OCI-LY3 (cell line): ENCODE measurements around the gene EIF4G3.

Experiments
- H2AFZ ChIP-seq: fragments of 200-600, 300-600 bp; shearing (Covaris generic); 2 replicates; pipeline ENCODE4 v1.6.0; 2014; ENCODE audit warnings: antibody characterized with exemption, low read depth, low read length
- H3K27ac ChIP-seq: fragments of 200-600, 300-600 bp; sonication (generic); 2 replicates; pipeline ENCODE4 v1.5.1; 2014; ENCODE audit warnings: mild to moderate bottlenecking, low read length, moderate library complexity, mixed read lengths
- H3K27me3 ChIP-seq: fragments of 200-600, 300-600 bp; sonication (generic); 2 replicates; pipeline ENCODE4 v1.6.1; 2014; ENCODE audit warnings: low read depth, low read length, mixed read lengths
- H3K36me3 ChIP-seq: fragments of 200-600, 300-600 bp; sonication (generic); replicated peaks from 2 replicates; pipeline ENCODE3; 2014; ENCODE audit warnings: low read depth, low read length, mixed read lengths
- H3K4me1 ChIP-seq: fragments of 300-600, 200-600 bp; sonication (generic); 2 replicates; pipeline ENCODE4 v1.6.1; 2014; ENCODE audit warnings: low read length, mixed read lengths
- H3K4me2 ChIP-seq: fragments of 200-600, 300-600 bp; sonication (generic); 2 replicates; pipeline ENCODE4 v1.6.1; 2014; ENCODE audit warnings: low read length, mixed read lengths
- H3K4me3 ChIP-seq: fragments of 300-600, 200-600 bp; sonication (generic); 2 replicates; pipeline ENCODE4 v1.5.1; 2014; ENCODE audit warnings: antibody characterized with exemption, mild to moderate bottlenecking, low read length, moderate library complexity
- H3K79me2 ChIP-seq: fragments of 300-600, 200-600 bp; shearing (Covaris generic); 2 replicates; pipeline ENCODE4 v1.6.1; 2014; ENCODE audit warnings: mild to moderate bottlenecking, low read length, mixed read lengths
- H3K9ac ChIP-seq: fragments of 300-600, 200-600 bp; shearing (Covaris generic); 2 replicates; pipeline ENCODE4 v1.6.0; 2014; ENCODE audit warnings: mild to moderate bottlenecking, low read length, moderate library complexity
- H3K9me3 ChIP-seq: fragments of 200-600, 300-600 bp; shearing (Covaris generic); 2 replicates; pipeline ENCODE4 v1.6.1; 2014; ENCODE audit warnings: low read length, mixed read lengths; ENCODE audit not compliant: insufficient read depth
- H4K20me1 ChIP-seq: fragments of 200-600, 300-600 bp; sonication (generic); 2 replicates; pipeline ENCODE4 v1.6.1; 2016; ENCODE audit warnings: low read length, mixed read lengths; ENCODE audit not compliant: insufficient read depth
- EZH2phosphoT487 ChIP-seq: fragments of 200-600 bp; shearing (Covaris generic); IDR thresholded peaks from 2 replicates; pipeline ENCODE4 v1.6.1; 2018; ENCODE audit warnings: antibody characterized with exemption, mixed run types, low read depth
- TF ChIP-seq, protein P1 (sequence below): fragments of 200-600, 300-600 bp; sonication (generic); IDR thresholded peaks from 2 replicates; pipeline ENCODE4 v1.5.1; 2014; ENCODE audit warnings: antibody characterized with exemption, low read length, low read depth

Gene EIF4G3

DNA sequence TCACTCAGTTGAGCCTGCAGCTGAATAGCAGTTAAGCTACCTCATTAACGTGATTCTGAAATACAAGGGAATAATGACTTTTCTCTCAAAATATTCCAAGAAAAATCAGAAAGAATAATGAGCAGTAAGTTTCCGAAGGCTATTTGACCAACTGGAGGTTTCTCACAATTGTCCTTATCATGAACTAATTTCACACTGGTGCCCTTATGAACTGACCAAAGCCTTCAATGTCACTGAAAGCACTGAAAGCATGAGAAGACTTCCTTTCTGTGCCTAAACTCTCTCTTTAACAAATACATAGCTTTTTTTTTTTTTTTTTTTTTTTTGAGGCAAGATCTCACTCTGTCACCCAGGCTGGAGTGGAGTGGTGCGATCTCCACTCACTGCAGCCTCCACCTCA is 18.8 kb downstream of the EIF4G3 start:
- H3K27me3 ChIP-seq: no peaks in the 10 kb centered on the region
- no peak for TF ChIP-seq EZH2phosphoT487
- peaks cover 39% of the 10 kb centered on the region for H3K79me2 ChIP-seq
- H3K9me3 ChIP-seq: no peaks in the 10 kb centered on the region
- H3K36me3 ChIP-seq: peaks cover 5% of the 10 kb centered on the region
- no peak overlapping the region for H2AFZ ChIP-seq
- H3K9ac ChIP-seq: no peak overlapping the region
- H4K20me1 ChIP-seq: no peaks in the 10 kb centered on the region
- H3K4me3 ChIP-seq: no peak overlapping the region
- H3K27ac ChIP-seq: no peak overlapping the region
- no peak overlapping the region for H3K4me2 ChIP-seq
- H3K4me1 ChIP-seq: no peaks in the 10 kb centered on the region

GRCh38 chr1:21157054-21157453 is 19.6 kb downstream of the EIF4G3 start:
- Histone ChIP-seq H3K27ac (no peak overlapping the region), H3K4me1 (no peaks in the 10 kb centered on the region), H3K9ac (no peak overlapping the region), H2AFZ (no peak overlapping the region), H3K4me2 (no peak overlapping the region), H3K4me3 (no peak overlapping the region), H3K79me2 (peaks cover 37% of the 10 kb centered on the region), H4K20me1 (no peaks in the 10 kb centered on the region), H3K36me3 (peaks cover 3% of the 10 kb centered on the region), H3K27me3 (no peaks in the 10 kb centered on the region), H3K9me3 (no peaks in the 10 kb centered on the region)
- no peak for TF ChIP-seq EZH2phosphoT487

DNA sequence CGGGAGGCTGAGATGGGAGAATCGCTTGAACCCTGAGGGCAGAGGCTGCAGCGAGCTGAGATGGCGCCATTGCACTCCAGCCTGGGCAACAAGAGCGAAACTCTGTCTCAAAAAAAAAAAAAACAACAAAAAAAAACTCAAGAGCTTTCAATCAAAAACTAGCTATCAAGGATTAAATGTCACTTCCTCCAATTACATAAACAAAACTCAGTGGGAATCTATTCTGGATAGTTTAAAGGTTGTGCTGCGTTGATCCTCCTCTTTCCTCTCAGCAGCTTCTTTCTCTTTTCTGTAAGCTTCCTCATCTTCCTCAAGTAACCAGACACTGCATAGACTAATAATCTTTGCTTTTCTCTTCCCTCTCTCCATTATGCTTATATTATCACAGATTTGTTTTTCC is 20.7 kb downstream of the EIF4G3 start:
- peaks cover 9% of the 10 kb centered on the region for H3K36me3 ChIP-seq
- no peak overlapping the region for H3K9ac ChIP-seq
- H3K27me3 ChIP-seq: no peaks in the 10 kb centered on the region
- H3K4me2 ChIP-seq: no peak overlapping the region
- no peaks in the 10 kb centered on the region for H3K4me1 ChIP-seq
- no peak overlapping the region for H3K27ac ChIP-seq
- no peak for TF ChIP-seq EZH2phosphoT487
- TF ChIP-seq, protein P1, sequence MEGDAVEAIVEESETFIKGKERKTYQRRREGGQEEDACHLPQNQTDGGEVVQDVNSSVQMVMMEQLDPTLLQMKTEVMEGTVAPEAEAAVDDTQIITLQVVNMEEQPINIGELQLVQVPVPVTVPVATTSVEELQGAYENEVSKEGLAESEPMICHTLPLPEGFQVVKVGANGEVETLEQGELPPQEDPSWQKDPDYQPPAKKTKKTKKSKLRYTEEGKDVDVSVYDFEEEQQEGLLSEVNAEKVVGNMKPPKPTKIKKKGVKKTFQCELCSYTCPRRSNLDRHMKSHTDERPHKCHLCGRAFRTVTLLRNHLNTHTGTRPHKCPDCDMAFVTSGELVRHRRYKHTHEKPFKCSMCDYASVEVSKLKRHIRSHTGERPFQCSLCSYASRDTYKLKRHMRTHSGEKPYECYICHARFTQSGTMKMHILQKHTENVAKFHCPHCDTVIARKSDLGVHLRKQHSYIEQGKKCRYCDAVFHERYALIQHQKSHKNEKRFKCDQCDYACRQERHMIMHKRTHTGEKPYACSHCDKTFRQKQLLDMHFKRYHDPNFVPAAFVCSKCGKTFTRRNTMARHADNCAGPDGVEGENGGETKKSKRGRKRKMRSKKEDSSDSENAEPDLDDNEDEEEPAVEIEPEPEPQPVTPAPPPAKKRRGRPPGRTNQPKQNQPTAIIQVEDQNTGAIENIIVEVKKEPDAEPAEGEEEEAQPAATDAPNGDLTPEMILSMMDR: no peak
- no peak overlapping the region for H2AFZ ChIP-seq
- no peak overlapping the region for H3K4me3 ChIP-seq
- H4K20me1 ChIP-seq: no peaks in the 10 kb centered on the region
- H3K9me3 ChIP-seq: no peaks in the 10 kb centered on the region
- peaks cover 42% of the 10 kb centered on the region for H3K79me2 ChIP-seq

DNA sequence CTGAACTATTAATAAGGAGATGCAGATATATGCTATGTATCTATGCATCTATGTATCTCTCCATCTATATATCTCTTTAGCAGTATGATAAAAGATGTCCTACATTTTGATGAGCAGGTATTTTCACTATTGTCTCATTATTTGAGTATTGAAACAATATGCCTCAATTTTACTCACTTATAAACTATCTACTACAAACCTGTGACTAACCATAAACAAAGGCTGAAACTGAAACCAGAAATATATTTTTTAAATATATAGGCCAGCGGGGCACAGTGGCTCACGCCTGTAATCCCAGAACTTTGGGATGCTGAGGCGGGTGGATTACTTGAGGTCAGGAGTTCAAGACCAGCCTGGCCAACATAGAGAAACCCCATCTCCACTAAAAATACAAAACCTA is 22.0 kb downstream of the EIF4G3 start:
- TF ChIP-seq EZH2phosphoT487: no peak
- TF ChIP-seq, protein P1: no peak
- H3K27me3 ChIP-seq: no peaks in the 10 kb centered on the region
- no peak overlapping the region for H3K9ac ChIP-seq
- H3K4me3 ChIP-seq: no peak overlapping the region
- peaks cover 6% of the 10 kb centered on the region for H3K36me3 ChIP-seq
- no peaks in the 10 kb centered on the region for H4K20me1 ChIP-seq
- H3K79me2 ChIP-seq: peaks cover 37% of the 10 kb centered on the region
- H3K27ac ChIP-seq: no peak overlapping the region
- no peak overlapping the region for H3K4me2 ChIP-seq
- H3K9me3 ChIP-seq: no peaks in the 10 kb centered on the region
- no peak overlapping the region for H2AFZ ChIP-seq
- H3K4me1 ChIP-seq: no peaks in the 10 kb centered on the region

GRCh38 chr1:21153388-21153787 is 23.3 kb downstream of the EIF4G3 start:
- H3K79me2 ChIP-seq: peaks cover 34% of the 10 kb centered on the region
- peaks cover 9% of the 10 kb centered on the region for H3K36me3 ChIP-seq
- TF ChIP-seq EZH2phosphoT487: no peak
- TF ChIP-seq, protein P1: no peak
- H3K27me3 ChIP-seq: no peaks in the 10 kb centered on the region
- H3K27ac ChIP-seq: no peak overlapping the region
- H3K9ac ChIP-seq: no peak overlapping the region
- no peak overlapping the region for H2AFZ ChIP-seq
- H3K9me3 ChIP-seq: no peaks in the 10 kb centered on the region
- H3K4me2 ChIP-seq: no peak overlapping the region
- no peaks in the 10 kb centered on the region for H3K4me1 ChIP-seq
- no peaks in the 10 kb centered on the region for H4K20me1 ChIP-seq
- H3K4me3 ChIP-seq: no peak overlapping the region
